Dermis microvascular lymphatic vessel endothelial cell (primary cell): ENCODE results near the gene IGFBP7. TPM values are rescaled to one million over a fixed set of nuclear protein-coding genes. Genes with fewer than 3 reads are reported as not detected.

ENCODE experiments used
- DNase-seq, 2 donors: peaks; one replicate each; pipeline versions ENCODE4 v3.0.0 to v3.0.0-alpha.2; 2010; ENCODE audit warnings: low read depth in 2 of 2
- total RNA-seq: library from RNA; depleted of rRNA; stranded (reverse); fragments of >200 nt; gene quantifications from 2 replicates; pipeline ENCODE4 v1.2.1, GENCODE V29; 2014

IGFBP7 gene
- total RNA-seq, 1 donor from 2014 or later = 598 TPM

DNA sequence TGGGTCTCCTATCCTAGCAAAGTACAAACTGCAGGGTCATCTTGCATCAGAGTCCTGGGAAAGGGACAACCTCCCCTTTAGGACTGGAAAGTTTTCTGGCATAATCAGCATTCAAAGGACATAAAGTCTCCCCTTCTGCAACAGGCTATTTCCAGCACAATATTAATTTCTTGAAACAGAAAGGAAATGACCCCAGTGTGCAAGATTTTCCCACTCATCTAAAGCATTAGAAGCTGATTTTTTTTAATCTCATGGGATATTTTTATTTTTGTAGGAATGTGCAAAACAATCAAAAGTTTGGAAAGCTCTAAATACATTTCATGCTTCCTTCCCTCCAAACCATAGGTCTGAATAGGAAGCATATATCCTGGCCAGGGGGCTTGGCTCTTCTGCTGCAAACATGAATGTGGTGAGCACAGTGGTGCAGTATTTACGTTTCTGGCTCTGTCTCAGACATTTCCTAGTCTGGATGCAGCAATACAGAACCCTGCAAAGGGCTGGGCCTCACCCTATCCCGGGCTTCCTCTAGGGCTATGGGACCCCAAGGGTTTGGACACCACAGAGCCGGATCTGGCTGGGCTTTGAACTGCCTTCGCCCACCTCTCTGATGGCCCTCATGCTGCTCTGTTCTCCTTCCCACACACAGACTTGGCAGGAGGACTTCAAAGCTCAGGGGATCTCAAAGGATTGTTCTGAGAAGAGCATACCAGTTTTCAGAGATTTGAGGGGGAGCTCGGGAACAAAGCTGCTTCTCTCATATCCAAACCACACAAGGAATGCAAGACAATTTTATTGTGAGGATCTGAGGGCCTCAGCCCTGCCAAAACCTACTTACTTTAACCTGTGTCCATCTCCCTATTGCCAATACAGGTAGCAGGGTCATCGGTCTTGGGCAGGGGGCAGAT lies 66.6 kb downstream of the IGFBP7 start:
- peak; percentile 36 to 81 for DNase-seq

DNA sequence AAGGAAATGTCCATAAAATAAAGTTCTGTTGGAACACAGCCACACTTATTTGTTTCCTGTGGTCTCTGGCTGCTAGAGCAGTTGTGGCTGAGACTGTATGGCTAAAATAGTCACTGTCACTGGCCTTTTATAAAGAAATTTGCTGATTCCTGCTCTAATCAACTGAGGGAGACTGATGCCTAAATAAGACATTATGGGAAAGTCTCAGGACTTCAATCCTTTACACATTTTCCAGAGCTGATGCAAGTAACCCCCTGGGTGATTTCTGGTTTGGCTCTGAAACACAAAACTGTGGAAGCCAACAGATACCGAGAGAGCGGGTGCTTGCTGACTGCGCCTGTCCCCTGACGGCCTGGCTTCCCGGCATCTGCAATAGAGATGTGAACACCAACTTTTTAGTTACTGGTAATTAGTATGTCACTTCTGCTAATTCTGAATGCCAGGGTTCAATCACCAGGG lies 67.4 kb downstream of the IGFBP7 start:
- DNase-seq = peak; percentile 51 to 57

DNA sequence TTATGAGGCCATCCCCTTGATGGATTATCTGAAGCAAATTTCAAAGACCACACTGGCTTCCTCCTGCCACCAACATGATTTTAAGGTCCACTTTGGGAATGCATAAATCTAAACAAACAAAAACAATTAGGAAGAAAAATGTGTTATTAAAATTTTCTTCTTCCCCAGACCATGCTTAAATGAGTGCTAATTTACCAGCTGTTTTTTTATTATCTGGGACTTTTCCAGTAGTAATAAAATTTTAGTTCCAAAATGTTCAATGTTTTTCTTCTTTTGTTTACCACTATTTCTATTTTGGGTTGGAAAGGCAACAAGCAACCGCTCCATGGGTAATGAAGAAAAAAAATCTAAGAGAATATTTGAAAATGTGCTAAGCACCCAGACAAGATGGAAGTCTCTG lies 69.2 kb downstream of the IGFBP7 start:
- DNase-seq = no peak

DNA sequence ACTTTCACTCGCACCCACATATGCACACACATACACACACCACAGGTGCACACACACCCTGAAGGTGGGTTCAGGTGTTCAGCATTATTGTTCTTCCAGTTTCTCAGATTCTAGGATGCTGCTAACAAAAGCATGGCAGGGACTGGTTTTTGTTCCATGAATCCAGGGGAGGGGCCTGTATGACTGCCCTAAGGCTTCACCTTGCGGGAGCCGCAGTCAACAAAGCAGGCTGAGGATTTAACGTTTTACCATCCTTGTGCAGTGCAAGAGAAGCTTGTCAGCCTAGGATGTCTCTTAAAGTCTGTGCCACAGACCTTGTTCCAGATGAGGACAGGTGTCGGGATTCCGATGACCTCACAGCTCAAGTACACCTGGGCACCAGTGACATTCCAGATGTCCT lies 69.7 kb downstream of the IGFBP7 start:
- DNase-seq = no peak

DNA sequence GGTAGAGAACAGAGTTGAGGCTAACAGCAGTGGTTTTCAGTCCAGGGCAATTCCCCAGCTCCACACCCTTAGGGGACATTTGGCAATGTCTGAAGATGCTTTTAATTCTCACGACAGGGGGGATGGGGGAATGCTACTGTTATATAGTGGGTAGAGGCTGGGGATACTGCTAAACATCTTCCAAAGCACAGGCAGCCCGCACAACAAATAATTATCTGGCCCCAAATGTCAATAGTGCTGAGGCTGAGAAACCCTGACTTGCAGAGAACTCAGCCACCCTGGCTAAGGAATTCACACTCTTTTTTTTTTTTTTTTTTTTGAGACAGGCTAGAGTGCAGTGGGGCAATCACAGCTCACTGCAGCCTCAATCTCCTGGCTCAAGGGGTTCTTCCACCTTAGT lies 70.8 kb downstream of the IGFBP7 start:
- DNase-seq = no peak

DNA sequence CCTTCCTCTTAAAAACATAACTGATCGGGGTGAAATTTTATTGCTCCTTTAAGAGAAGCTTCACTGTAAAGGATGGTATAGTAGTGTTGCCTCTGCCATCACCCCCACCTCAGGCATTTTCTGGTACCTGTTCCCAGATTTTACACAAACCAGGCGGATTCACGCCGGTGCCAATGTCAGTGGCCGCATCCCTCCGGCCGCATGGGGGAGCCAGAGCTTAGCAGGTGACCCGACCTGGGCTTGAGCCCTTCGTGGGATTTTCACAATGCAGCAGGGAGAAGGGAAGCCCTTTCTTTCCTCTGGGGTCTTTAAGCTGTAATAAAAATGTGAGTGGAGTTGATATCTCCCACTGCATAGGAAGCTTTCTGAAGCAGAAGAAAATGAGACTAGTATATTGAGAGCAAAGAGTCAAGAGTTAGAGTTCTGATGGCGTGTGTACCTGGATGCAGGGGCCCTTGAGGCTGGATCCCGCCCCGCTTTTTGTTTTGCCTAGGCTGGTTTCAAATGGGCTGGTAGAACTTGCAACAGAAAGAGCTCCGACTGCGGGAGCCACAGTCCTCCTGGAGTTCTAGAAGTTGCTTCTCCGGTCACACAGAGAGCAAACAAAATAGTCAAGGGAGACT lies 72.1 kb downstream of the IGFBP7 start:
- peak; percentile 34 to 57 for DNase-seq

DNA sequence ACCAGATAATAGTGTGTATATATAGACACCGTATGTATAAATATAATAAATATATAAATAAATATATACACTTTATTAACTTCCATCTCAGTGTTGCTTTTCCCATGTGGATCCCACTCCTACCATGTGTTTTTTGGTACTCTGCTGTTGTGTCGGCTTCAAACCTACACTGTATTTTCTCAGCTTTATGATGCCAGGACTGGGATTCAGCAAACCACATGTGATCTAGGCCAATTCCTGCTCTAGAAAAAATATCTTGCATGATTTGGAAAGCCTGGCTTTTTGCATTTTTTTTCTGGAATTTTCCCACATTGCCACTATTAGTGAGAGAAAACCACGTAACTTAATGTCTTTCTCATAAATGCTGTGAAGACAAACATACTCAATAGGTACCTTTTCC lies 75.7 kb downstream of the IGFBP7 start:
- no peak for DNase-seq

DNA sequence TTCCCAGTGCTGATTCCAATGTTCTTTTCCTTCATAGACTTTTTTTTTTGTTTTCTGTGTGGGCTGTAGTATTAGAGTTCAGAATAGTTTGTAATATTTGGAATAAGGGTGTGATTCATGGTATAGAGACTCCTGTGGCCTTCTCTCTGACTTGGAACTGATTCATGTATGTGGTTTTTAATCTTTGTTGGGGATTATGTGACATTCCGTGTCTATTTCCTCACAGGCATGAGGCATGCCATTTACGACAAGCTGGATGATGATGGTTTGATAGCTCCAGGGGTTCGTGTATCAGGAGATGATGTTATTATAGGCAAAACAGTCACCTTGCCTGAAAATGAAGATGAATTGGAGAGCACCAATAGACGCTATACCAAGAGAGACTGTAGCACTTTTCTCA lies 87.1 kb downstream of the IGFBP7 start:
- peak in 1 of 2 donors; percentile 41 for DNase-seq

DNA sequence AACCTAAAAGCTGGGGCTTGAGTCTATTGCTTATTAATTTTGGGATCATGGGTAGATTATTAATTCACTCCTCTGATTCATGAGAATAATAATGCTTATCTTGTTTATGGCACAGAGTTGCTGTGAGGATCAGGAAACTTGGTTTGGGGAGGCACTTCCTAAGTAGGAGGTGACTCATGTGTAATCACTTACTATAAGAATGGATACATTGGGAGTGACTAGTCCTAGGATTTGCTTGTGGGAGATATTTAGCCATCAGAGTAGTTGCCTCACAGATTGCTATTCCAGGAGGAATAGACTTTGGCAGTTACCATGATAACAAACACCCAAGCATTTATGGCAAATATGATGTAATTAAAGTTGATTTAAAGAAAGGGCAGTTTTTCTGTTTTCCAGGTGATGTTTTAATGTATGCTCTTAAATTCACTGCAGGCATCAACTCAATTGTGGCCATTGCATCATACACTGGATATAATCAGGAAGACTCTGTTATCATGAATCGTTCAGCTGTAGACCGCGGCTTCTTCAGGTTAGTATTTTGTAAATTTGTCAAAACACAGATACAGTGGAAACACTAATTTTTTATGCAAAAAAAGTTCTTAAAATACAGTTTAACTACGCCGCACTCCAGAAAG lies 89.6 kb downstream of the IGFBP7 start:
- peak in 1 of 2 donors; percentile 92 for DNase-seq

DNA sequence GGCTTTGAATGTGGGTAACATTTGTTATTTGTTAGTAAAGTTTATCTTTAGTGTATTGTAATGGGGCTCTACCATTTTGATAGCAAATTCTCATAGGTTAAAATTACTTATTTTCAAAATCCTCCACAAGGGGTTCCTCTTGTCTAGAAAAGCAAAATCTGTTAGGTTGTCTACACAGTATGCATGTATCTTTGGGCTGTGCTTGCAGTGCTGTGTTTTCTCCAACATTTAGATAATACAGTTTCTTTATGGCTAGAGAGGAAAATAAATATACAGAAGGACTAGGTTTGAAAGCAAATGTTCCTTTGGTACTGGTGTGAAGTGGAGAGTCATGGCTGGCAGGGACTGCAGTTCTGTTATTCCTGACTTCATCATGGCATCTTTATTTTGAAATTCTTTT lies 91.2 kb downstream of the IGFBP7 start:
- DNase-seq = no peak

DNA sequence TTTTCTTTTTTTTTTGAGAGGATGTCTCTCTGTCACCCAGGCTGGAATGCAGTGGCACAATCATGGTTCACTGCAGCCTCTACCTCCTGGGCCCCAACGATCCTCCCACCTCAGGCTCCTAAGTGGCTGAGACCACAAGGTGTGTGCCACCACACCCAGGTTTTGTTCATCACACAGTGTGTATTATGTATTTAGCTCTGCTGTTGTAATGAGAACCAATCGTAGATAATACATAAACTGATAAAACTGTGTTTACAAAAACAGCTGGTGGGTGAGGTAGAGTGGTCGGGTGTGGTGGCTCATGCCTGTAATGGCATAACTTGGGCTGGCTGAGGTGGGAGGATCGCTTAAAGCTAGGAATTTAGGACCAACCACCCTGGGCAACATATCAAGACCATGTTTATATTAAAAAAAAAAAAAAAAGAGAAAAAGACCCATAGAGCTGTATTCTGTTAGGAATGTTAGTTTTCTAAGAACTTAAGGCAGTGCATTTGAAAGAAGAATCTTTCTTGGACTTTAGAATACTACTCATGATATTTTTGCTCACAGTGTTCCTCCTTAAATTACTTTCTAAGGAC lies 96.6 kb downstream of the IGFBP7 start:
- DNase-seq = no peak

DNA sequence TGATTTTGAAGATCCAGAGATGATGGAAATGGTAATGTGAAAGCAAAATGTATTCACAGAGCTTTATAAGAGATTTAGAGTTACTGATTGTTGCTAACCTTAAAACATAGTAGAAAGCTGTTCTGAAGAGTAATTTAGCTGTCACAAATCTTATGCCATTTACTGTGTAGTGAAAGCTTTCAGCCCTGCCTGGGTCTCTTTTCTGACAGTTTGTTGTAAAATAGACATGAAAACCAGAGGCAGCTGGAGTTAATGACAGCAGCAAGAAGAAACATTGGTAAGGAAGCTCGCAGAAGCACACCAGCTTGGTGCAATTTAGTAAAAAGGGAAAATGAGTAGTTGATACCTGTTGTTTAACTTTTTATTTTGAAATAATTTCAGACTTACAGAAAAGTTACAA lies 110.4 kb downstream of the IGFBP7 start:
- DNase-seq = no peak

DNA sequence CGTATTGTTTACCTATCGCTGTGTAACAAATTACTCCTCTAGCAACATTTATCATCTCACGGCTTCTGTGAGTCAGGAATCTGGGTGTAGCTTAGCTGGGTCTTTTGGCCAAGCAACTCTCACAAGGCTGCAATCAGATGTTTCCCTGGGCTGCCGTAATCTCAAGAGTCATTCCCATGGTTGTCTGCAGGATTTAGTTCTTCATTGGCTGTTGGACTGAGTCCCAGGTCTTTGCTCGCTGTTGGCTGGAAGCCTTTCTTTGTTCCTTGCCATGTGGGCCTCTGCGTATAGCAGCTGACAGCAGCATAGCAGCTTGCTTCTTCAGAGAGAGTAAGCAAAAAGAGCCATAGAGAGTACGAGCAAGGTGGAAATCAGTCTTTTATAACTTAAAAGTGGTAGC lies 114.7 kb downstream of the IGFBP7 start:
- DNase-seq = peak in 1 of 2 donors; percentile 84

DNA sequence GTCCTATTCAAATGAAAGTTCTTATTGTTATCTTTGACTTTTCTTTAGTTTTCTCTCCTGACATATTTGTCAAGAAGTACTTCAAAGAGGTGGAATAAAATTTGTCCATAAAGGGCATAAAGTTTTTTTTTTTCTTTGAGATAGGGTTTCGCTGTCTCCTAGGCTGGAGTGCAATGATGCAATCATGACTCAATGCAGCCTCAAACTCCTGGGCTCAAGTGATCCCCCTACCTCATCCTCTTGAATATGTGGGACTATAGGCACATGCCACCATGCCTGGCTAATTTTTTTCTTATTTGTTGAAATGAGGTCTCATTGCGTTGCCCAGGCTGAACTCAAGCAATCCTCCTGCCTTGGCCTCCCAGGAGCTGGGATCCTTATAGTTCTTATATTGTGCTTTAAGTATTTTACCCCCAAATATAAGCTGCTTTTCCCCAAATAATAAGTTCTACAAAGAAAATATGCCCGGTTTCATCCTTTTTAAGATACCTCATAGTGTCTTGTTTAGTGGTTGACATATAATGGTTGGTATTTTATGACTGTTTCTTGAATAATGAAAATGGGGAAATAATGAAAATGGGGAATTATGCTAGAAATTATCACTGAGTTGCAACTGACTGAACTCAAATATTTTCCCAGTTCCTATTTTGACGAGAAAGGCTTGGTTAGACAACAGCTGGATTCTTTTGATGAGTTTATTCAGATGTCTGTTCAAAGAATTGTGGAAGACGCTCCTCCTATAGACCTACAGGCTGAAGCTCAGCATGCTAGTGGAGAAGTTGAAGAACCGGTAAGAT lies 119.9 kb downstream of the IGFBP7 start:
- no peak for DNase-seq

DNA sequence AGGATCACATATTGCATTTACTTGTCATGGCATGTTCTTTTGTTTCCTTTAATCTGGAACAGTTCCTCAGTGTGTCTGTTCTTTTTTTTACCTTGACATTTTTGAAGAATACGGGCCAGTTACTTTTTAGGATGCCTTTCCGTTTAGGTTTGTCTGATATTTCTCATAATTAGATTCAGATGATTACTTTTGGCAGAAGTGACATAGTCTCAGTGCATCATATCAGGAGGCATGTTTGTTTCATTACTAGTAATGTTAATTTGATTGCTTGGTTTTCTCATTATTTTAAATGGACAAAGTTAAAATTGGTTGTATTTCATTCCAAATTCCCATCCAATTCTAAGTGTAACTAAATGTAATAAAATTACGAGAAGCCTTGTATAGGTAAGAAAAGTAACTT lies 123.2 kb downstream of the IGFBP7 start:
- DNase-seq = no peak

DNA sequence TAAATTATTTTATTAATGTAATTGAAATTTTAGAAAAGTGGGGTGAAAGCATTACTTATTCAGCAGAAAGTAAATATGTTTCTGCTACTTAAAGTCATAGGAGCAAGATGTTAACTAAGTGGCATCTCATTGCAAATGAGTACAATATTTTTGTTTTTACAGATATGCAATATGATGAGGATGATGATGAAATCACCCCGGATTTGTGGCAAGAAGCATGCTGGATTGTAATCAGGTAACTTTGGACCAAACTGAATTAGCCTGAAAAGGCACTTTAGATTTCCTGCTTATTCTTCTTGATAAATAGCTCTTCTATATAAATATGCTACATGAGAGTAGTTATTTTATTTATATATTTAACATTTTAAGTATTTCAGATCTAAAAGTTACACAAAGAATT lies 124.0 kb downstream of the IGFBP7 start:
- DNase-seq = no peak

DNA sequence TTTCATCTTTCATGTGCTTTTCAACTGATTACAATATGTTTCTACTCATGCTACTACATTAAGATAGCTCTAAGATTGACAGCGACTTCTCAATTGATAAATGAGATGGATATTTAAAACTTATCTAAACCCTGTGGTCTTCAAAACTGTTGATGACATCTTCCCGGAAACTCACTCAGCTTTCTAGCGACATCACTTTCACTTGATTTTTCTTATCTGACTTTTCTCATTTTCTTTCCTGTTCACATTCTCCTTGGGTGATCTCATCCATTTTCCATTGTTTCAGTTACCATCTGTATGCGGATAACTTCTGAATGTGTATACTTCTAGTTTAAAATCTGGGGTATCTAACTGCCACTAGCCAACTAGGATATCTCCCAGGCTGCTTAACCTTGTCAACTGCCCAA lies 128.4 kb downstream of the IGFBP7 start:
- peak in 1 of 2 donors; percentile 81 for DNase-seq
